COLO668 (cell line): ENCODE data around the gene SIGLEC12.
"Not testable (repeated sequence)": the region's sequence is repeated elsewhere in the genome, so short reads cannot be mapped to it uniquely, and the experiment has no call there.

Experiments
- DNase-seq: peaks from one replicate; lab custom pipeline; 2025; ENCODE audit not compliant: unreplicated experiment; lab: John Stamatoyannopoulos, UW

SIGLEC12 gene

GRCh38 chr19:51524666-51525264 lies 23.2 kb upstream of the SIGLEC12 start:
- no peak for DNase-seq

GRCh38 chr19:51521781-51522180 lies 20.2 kb upstream of the SIGLEC12 start:
- no peak for DNase-seq

GRCh38 chr19:51521357-51521756 lies 19.8 kb upstream of the SIGLEC12 start:
- DNase-seq: no peak

- DNase-seq: no peak
Measured at GRCh38 chr19:51520728-51521127, 19.1 kb upstream of the SIGLEC12 start.

GRCh38 chr19:51514866-51515481 lies 13.4 kb upstream of the SIGLEC12 start:
- DNase-seq: peak; percentile 9

- no peak for DNase-seq
Measured at GRCh38 chr19:51513968-51514367, 12.4 kb upstream of the SIGLEC12 start.

- DNase-seq: peak; percentile 2
Measured at GRCh38 chr19:51511353-51511752, 9.8 kb upstream of the SIGLEC12 start.

- no peak for DNase-seq
Measured at GRCh38 chr19:51509823-51510660, 8.4 kb upstream of the SIGLEC12 start.

- no peak for DNase-seq
Measured at GRCh38 chr19:51508059-51508733, 6.6 kb upstream of the SIGLEC12 start.

- no peak for DNase-seq
Measured at GRCh38 chr19:51507640-51508058, 6.0 kb upstream of the SIGLEC12 start.

GRCh38 chr19:51507192-51507591 lies 5.6 kb upstream of the SIGLEC12 start:
- DNase-seq: no peak

- DNase-seq: no peak
Measured at GRCh38 chr19:51505904-51506303, 4.3 kb upstream of the SIGLEC12 start.

GRCh38 chr19:51503896-51504295 lies 2.3 kb upstream of the SIGLEC12 start:
- DNase-seq: no peak

- DNase-seq: no peak
Measured at GRCh38 chr19:51503286-51503817, 1.8 kb upstream of the SIGLEC12 start.

- not testable (repeated sequence) for DNase-seq
Measured at GRCh38 chr19:51500931-51501330, 669 bp downstream of the SIGLEC12 start.

GRCh38 chr19:51497666-51498065 lies 3.9 kb downstream of the SIGLEC12 start:
- no peak for DNase-seq

GRCh38 chr19:51493776-51494175 lies 7.8 kb downstream of the SIGLEC12 start:
- DNase-seq: no peak

- no peak for DNase-seq
Measured at GRCh38 chr19:51491586-51491985, 10.0 kb downstream of the SIGLEC12 start.

GRCh38 chr19:51490676-51491075 lies 10.9 kb downstream of the SIGLEC12 start:
- no peak for DNase-seq

GRCh38 chr19:51489113-51489512 lies 12.5 kb downstream of the SIGLEC12 start:
- DNase-seq: no peak

GRCh38 chr19:51488491-51488890 lies 13.1 kb downstream of the SIGLEC12 start:
- DNase-seq: no peak
